Uterus (tissue), 2 donors: ENCODE measurements around the gene FHIT.

Experiments used
- POLR2A ChIP-seq, 2 donors: fragments of 450-650 bp; IDR thresholded peaks; one replicate each; pipeline ENCODE4 v1.6.1; 2016; ENCODE audit warnings: antibody characterized with exemption in 2 of 2, mild to moderate bottlenecking in 1 of 2, moderate library complexity in 1 of 2
- TF ChIP-seq, protein P1 (sequence below), 4 experiments: fragments of 200-600 bp in 2 of 4; fragments of 450-650 bp in 2 of 4; sonication (generic) in 2 of 4; IDR thresholded peaks; one replicate each; pipeline ENCODE4 v1.5.1; 2016 to 2019; ENCODE audit warnings: antibody characterized with exemption in 4 of 4, mild to moderate bottlenecking in 2 of 4, moderate library complexity in 1 of 4

DNA sequence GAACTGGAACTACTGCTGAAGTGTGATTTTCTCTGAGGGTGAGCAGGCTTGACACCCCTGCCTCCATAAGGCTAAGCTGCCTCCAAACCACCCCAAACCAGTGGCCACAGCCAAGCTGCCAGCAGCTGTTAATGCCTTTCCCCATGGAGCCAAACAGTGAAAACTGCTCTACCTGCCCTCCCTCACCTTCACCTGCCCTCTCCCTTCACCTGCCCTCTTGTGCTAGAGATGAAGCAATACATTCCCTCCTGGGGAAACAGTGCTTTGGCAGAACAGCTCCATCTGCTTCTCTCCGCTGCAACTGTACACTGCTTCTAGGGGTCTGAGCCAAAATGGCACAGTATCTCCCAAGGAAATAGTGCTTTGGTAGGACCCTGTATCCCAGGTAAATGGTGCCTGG is 374.1 kb downstream of the FHIT start:
- TF ChIP-seq, protein P1, sequence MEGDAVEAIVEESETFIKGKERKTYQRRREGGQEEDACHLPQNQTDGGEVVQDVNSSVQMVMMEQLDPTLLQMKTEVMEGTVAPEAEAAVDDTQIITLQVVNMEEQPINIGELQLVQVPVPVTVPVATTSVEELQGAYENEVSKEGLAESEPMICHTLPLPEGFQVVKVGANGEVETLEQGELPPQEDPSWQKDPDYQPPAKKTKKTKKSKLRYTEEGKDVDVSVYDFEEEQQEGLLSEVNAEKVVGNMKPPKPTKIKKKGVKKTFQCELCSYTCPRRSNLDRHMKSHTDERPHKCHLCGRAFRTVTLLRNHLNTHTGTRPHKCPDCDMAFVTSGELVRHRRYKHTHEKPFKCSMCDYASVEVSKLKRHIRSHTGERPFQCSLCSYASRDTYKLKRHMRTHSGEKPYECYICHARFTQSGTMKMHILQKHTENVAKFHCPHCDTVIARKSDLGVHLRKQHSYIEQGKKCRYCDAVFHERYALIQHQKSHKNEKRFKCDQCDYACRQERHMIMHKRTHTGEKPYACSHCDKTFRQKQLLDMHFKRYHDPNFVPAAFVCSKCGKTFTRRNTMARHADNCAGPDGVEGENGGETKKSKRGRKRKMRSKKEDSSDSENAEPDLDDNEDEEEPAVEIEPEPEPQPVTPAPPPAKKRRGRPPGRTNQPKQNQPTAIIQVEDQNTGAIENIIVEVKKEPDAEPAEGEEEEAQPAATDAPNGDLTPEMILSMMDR (IDR thresholded peaks at IDR 0.05): no peak
- TF ChIP-seq POLR2A (IDR thresholded peaks at IDR 0.05): no peak
